HG03060 (cell line): ENCODE measurements around the gene GPR146.

Source experiments
- ATAC-seq: cut with Tn5 transposase; IDR thresholded peaks from one replicate; pipeline ENCODE4 v1.9.1; 2021; ENCODE audit warnings: low read depth, moderate number of reproducible peaks; ENCODE audit not compliant: unreplicated experiment

The GPR146 gene

GRCh38 chr7:1011297-1012003 lies 32.9 kb upstream of the GPR146 start:
- ATAC-seq: no peak

- no peak for ATAC-seq
Measured at GRCh38 chr7:1012004-1012715, 32.2 kb upstream of the GPR146 start.

- no peak for ATAC-seq
Measured at GRCh38 chr7:1012716-1013095, 31.6 kb upstream of the GPR146 start.

GRCh38 chr7:1013581-1013980 lies 30.8 kb upstream of the GPR146 start:
- no peak for ATAC-seq

GRCh38 chr7:1014681-1015080 lies 29.7 kb upstream of the GPR146 start:
- no peak for ATAC-seq

- ATAC-seq: no peak
Measured at GRCh38 chr7:1015196-1016121, 28.9 kb upstream of the GPR146 start.

- no peak for ATAC-seq
Measured at GRCh38 chr7:1016577-1017531, 27.5 kb upstream of the GPR146 start.

GRCh38 chr7:1017586-1018333 lies 26.6 kb upstream of the GPR146 start:
- ATAC-seq: no peak

GRCh38 chr7:1018334-1018695 lies 26.0 kb upstream of the GPR146 start:
- no peak for ATAC-seq

GRCh38 chr7:1019255-1019785 lies 25.0 kb upstream of the GPR146 start:
- ATAC-seq: no peak

GRCh38 chr7:1019789-1020610 lies 24.3 kb upstream of the GPR146 start:
- ATAC-seq: no peak

GRCh38 chr7:1020849-1021251 lies 23.5 kb upstream of the GPR146 start:
- no peak for ATAC-seq

GRCh38 chr7:1021366-1021765 lies 23.0 kb upstream of the GPR146 start:
- ATAC-seq: no peak

- ATAC-seq: no peak
Measured at GRCh38 chr7:1021931-1022330, 22.4 kb upstream of the GPR146 start.

GRCh38 chr7:1022356-1022755 lies 22.0 kb upstream of the GPR146 start:
- no peak for ATAC-seq

GRCh38 chr7:1022801-1023465 lies 21.4 kb upstream of the GPR146 start:
- no peak for ATAC-seq

- ATAC-seq: peak; percentile 42
Measured at GRCh38 chr7:1024331-1024841, 20.0 kb upstream of the GPR146 start.
